ENCODE measurements around the gene ACOT4.
"Not testable (repeated sequence)": the region's sequence is repeated elsewhere in the genome, so short reads cannot be mapped to it uniquely, and the experiment has no call there.

ACOT4 gene

GRCh38 chr14:73576391-73576790 is 15.3 kb upstream of the ACOT4 start:
- no peak for DNase-seq (ENCODE audit: extremely low read depth in 1 of 2, low read depth in 1 of 2)

GRCh38 chr14:73577214-73577613 is 14.5 kb upstream of the ACOT4 start:
- DNase-seq (ENCODE audit: extremely low read depth in 1 of 2, low read depth in 1 of 2) = not testable (repeated sequence)

GRCh38 chr14:73582102-73582979 is 9.3 kb upstream of the ACOT4 start:
- DNase-seq (ENCODE audit: extremely low read depth in 1 of 2, low read depth in 1 of 2) = not testable (repeated sequence)

GRCh38 chr14:73588695-73589094 is 3.0 kb upstream of the ACOT4 start:
- DNase-seq (ENCODE audit: extremely low read depth in 1 of 2, low read depth in 1 of 2) = no peak

GRCh38 chr14:73589116-73589515 is 2.6 kb upstream of the ACOT4 start:
- DNase-seq (ENCODE audit: extremely low read depth in 1 of 2, low read depth in 1 of 2) = no peak

- DNase-seq (ENCODE audit: extremely low read depth in 1 of 2, low read depth in 1 of 2) = not testable (repeated sequence)
Measured at GRCh38 chr14:73590673-73591004, 1.0 kb upstream of the ACOT4 start.

- no peak for DNase-seq (ENCODE audit: extremely low read depth in 1 of 2, low read depth in 1 of 2)
Measured at GRCh38 chr14:73594491-73594890, 2.8 kb downstream of the ACOT4 start.

- no peak for DNase-seq (ENCODE audit: extremely low read depth in 1 of 2, low read depth in 1 of 2)
Measured at GRCh38 chr14:73599499-73599898, 7.8 kb downstream of the ACOT4 start.

GRCh38 chr14:73602994-73603393 is 11.3 kb downstream of the ACOT4 start:
- no peak for DNase-seq (ENCODE audit: extremely low read depth in 1 of 2, low read depth in 1 of 2)

- no peak for DNase-seq (ENCODE audit: extremely low read depth in 1 of 2, low read depth in 1 of 2)
Measured at GRCh38 chr14:73606271-73606670, 14.6 kb downstream of the ACOT4 start.

- no peak for DNase-seq (ENCODE audit: extremely low read depth in 1 of 2, low read depth in 1 of 2)
Measured at GRCh38 chr14:73607241-73607640, 15.6 kb downstream of the ACOT4 start.

- DNase-seq (ENCODE audit: extremely low read depth in 1 of 2, low read depth in 1 of 2) = no peak
Measured at GRCh38 chr14:73610687-73611086, 19.0 kb downstream of the ACOT4 start.

- DNase-seq (ENCODE audit: extremely low read depth in 1 of 2, low read depth in 1 of 2) = peak in 1 of 2 donors; percentile 44
Measured at GRCh38 chr14:73612339-73613045, 20.8 kb downstream of the ACOT4 start, which contains the start of gene ACOT6. Gene ACOT6 (plus strand): TSS chr14:73612517. CDS start chr14:73612572, 55 bp downstream.

- DNase-seq (ENCODE audit: extremely low read depth in 1 of 2, low read depth in 1 of 2) = no peak
Measured at GRCh38 chr14:73613046-73613383, 21.3 kb downstream of the ACOT4 start.

GRCh38 chr14:73613419-73613963 is 21.8 kb downstream of the ACOT4 start:
- DNase-seq (ENCODE audit: extremely low read depth in 1 of 2, low read depth in 1 of 2) = no peak

GRCh38 chr14:73616831-73617230 is 25.2 kb downstream of the ACOT4 start:
- no peak for DNase-seq (ENCODE audit: extremely low read depth in 1 of 2, low read depth in 1 of 2)

GRCh38 chr14:73619524-73619923 is 27.9 kb downstream of the ACOT4 start:
- no peak for DNase-seq (ENCODE audit: extremely low read depth in 1 of 2, low read depth in 1 of 2)

- no peak for DNase-seq (ENCODE audit: extremely low read depth in 1 of 2, low read depth in 1 of 2)
Measured at GRCh38 chr14:73620268-73620667, 28.6 kb downstream of the ACOT4 start.

GRCh38 chr14:73623504-73624054 is 31.9 kb downstream of the ACOT4 start:
- no peak for DNase-seq (ENCODE audit: extremely low read depth in 1 of 2, low read depth in 1 of 2)

- no peak for DNase-seq (ENCODE audit: extremely low read depth in 1 of 2, low read depth in 1 of 2)
Measured at GRCh38 chr14:73625706-73626105, 34.0 kb downstream of the ACOT4 start.

GRCh38 chr14:73627151-73627558 is 35.5 kb downstream of the ACOT4 start:
- no peak for DNase-seq (ENCODE audit: extremely low read depth in 1 of 2, low read depth in 1 of 2)
